G401.6 (cell line): Measurements from ENCODE around the gene MYD88.
"Not testable (repeated sequence)": the region's sequence is repeated elsewhere in the genome, so short reads cannot be mapped to it uniquely, and the experiment has no call there.

ENCODE experiments used
- FAIRE-seq: peaks from 2 replicates; lab custom pipeline; 2012; peaks lifted over from hg19 to GRCh38; lab: Jason Lieb, UNC

The MYD88 gene

DNA sequence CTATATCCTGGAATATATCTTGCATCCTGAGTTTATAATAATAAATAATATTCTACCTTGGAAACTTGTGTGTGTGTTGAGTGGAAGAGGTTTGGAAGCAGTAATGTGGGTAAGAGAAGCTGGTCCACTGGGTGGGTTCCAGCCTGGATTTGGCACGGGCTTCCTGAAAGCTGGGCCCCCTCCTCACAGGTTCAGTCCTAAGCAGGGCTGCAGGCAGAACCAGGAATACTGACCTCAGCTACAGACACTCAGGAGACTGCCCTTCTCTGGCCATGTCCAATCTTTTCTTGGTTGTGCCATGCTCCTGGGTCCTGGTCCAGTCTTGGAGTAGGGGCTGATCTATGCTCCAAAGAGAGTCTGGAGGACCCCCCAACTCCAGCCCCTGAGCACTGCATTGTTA is 4.5 kb downstream of the MYD88 start:
- FAIRE-seq: no peak

DNA sequence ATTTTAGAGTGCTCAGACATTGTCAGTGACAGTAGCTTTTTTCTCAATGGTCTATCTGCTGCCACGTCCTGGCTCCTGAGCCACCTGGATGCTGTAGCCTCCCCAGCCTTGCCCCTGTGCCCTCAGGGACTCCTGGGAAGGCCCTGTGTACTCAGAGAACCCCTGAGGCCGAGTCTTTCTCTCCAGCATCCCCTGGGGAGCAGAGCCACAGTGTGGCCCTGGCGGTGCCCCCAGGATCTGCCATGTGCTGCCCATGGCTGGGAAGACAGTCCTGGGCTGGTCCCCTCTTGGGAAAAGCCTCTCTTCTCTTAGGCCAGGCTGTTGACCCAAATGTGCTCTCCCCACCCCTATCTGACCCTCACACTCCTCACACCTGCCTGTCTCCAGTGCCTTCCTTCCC is 5.0 kb downstream of the MYD88 start:
- no peak for FAIRE-seq

DNA sequence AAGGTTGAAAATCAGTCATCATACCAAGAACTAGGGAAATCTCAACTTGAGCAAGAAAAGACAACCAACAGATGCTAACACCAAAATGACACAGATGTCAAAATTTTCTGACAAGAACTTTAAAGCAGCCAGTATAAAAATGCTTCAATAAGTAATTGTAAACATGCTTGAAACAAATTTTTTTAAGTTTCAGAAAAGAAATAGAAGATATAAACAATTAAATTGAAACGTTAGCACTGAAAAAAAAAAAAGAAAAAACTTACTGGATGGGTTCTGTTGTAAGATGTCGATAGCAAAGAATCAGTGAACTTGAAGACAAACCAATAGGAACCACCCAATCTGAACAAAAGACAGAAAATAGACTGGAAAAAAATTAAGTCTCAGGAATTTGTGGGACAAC is 8.0 kb downstream of the MYD88 start:
- FAIRE-seq: no peak

DNA sequence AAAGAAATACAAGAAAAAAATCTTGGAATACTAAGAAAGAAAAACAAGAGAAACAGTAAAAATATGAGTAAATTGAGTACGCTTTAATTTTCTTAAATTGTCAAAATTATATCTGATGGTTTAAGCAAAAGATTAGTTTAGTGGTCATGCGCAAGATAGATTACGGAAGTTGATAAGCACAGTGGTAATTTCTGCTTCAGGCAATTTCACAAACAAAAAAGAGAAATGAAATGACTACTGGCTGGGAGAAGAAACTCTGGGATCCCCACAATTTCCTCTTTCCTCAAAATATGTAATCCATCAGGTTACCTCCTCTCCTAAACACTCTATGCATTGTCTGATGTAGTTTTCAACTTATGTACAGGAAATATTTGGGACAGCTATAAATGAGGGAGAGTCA is 9.0 kb downstream of the MYD88 start:
- FAIRE-seq: no peak

DNA sequence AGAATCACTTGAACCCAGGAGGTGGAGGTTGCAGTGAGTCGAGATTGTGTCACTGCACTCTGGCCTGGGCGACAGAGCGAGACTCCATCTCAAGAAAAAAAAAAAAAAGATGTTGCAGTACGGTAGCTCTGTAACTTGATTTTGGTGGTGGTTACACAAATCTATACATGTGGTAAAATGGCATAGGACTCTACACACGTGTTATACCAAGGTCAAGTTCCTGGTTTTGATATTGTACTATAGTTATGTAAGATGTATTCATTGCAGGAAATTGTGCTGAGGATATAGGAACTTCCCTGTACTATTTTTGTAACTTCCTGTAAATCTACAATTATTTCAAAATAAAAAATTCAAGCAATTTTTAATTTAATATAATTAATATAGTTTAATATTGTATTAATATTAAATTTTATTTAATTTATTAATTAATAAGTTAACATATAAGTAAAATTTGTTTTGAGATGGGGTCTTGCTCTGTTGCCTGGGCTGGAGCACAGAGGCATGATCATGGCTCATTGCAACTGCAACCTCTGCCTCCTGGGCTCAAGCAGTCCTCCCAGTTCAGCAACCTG is 9.9 kb downstream of the MYD88 start:
- FAIRE-seq: peak; percentile 65

DNA sequence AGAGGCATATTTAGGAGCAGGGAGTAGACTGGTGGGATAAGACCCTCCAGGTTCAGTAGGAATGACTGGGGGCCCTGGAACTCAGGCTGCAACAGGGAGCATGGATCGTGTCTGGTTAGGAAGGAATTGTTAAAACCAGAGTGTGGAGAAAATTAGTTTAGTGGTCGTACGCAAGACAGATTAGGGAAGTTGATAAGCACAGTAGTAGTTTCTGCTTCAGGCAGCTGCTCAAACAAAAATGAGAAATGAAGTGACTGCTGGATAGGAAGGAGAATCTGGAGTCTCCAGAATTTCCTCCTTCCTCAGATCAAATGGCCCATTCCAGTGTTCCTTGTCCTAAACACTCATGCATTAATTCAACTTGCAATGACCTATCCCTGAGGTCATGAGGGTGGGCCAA is 11.2 kb downstream of the MYD88 start:
- no peak for FAIRE-seq

DNA sequence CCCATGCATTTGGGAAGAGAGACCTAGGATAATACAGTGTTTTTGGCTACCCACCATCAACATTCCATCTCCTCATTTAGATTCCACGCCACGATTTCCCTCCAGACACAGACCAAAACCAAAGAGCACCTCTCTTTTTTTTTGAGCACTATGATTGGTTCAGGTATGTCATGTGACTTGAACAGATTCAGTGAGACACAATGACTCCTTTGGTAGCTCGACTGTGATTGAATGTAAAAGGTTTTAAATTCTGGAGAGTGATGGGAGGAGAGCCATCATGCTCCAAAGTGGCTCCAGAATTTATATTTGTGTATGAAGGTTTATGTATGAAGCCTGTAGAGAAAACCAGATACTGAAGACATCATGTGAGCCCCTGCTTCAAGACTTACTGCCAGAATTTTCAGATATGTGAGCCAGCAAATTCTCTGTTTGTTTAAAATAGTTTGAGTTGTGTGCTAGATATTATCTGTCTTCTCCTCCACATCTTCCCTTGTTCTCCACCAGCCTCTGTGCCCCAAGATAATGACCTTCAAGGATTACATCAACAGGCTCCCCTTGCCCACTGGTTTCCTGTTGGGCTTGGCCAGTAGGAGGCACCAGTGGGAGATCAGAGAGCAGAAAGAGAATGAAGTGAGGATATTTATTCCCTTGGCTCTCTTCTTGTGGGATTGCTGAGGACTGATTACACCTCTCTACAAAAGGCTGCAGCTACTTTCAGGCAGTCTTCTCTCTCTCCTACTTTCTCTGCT is 12.5 kb downstream of the MYD88 start:
- no peak for FAIRE-seq

DNA sequence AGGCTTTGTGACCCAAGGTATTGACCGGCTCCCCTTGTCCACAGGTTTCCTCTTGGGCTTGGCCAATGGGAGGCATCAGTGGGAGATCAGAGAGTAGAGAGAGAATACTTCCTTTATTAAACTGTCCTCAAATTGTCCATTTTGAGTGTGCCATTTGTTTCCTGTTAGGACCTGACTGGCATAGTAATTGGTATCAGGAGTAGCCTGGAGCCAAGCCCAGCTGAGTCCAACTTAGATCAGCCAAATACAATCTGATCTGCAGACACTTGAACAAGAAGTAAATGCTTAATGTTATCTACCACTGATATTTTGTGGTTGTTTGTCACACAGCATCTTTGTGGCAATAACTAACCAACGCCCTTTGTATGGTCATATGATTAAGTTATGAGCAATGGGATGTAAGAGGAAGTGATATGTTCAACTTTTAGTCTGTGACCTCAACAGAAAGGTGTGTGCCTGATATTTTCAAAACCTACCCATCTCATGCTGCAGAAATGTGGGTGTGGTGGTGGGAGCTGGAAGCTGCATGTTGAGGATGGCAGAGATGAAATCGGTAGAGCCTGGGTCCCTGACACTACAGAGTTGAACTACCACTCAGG is 13.3 kb downstream of the MYD88 start:
- FAIRE-seq: no peak

DNA sequence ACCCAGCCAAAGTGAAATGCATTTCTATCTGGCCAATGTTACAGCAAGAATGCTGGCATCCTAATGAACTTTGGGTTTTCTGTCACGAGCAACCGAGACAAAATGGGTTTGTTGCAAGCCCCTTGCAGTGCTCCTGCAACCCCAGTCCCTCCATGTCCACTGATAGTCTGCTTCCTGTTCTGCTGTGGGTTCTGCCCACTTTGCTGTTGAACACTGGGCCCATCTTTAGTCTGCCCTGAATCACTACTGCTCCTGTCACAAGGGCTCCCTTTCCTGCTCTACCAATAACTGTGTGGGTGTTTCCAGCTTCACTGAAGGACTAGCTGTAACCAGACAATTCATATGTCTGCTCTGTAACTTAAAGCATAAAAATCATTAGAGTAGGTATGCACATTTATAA is 14.1 kb downstream of the MYD88 start:
- FAIRE-seq: no peak

DNA sequence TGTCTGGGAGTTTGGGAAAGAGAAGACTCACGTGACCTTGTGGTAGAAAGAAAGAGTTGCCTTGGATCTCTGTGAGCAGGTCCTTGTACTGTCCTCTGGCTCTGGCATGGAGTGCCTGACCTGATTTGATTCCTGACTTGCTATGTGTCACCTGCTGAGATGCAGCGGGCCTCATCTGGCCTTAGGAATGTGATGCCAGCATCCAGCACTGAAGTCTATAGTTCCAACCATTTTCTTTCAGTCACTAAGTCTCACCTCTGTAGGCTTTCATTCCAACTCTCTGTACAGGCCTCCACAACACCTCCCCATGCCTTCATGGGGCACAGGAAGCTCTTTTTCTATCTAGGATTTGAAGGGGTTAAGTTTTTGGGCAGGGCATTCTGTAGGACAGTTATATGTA is 14.8 kb downstream of the MYD88 start:
- no peak for FAIRE-seq

DNA sequence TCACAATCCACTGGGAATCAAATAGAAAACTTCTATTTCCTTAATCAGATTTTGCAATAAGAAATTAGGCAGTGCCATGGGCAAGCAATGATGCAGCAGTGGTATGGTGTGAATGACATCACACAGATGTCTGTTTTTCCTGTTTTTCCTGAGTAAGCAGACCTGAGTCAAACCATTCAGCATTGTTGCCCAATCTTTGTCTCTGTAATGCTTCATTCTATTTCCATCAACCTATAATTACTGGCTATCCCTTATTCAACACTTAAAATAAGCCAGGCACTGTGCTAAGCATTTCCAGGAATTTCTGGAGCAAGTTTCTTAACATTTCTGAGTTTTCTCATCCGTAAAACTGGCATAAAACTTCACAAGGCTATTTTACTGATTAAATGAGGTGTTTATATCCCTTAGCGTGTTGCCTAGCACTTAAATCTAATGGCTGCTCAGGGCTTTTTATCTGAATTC is 15.6 kb downstream of the MYD88 start:
- no peak for FAIRE-seq

DNA sequence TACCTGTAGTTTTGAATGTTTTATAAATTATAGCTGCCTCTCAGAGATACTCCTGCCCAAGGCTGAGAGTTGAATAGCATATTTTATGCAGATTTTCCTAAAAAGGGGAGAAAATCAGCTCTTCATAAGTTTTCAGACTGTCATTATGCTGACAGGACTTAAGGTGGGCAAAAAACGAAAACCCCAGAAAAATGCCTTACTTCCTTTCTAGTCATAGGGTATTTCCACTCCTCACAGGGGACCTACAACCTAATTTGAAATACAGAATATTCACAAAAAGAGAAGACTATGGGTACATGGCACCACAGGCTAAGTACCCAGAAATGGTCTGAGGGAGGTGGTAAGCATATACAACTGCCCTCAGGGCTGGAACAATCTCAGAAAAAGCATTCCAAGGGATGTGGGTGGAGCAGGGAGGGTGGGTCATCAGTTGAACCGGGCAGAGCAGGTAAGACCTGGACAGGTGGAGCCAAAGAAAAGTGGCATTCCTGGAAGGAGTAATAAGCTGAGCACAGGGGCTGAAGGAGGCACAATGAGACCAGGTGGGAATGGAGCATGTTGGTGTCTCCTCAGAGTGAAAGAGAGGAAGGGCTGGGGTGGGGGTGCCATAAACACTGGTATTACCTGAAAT is 16.3 kb downstream of the MYD88 start:
- no peak for FAIRE-seq

DNA sequence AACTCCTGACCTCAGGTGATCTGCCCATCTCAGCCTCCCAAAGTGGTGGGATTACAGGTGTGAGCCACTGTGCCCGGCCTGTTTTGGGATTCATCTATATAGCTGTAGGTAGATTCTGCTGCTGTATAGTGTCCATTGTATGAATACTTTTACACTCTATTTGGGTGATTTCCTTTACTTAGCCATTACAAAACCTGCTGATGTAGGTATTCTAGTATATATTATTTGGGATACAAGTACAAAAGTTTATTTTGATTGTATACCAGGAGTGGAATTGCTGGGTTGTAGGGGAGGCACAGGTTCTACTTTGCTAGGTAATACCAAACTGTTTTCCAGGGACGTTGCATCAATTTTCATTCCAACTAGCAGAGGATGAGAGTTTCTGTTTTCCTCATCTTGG is 17.4 kb downstream of the MYD88 start:
- no peak for FAIRE-seq

DNA sequence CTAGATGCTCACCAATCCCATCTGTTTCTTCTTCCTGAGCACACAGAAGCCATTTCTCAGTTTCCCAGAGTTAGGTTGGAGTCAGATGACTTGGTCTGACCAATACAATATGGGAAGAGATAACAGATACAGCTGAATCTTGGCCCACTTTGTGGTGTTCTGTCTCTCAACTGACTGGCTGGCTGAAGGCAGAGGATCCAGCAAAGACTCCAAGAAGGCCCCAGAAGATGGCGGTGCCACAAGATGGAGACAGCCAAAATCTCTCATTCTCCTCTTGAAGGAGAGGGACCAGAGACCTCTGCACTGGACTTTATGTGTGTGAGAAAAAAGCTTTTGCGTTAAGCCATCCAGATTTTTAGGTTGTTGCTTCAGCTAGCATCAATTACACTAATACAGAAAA is 18.7 kb downstream of the MYD88 start:
- no peak for FAIRE-seq

DNA sequence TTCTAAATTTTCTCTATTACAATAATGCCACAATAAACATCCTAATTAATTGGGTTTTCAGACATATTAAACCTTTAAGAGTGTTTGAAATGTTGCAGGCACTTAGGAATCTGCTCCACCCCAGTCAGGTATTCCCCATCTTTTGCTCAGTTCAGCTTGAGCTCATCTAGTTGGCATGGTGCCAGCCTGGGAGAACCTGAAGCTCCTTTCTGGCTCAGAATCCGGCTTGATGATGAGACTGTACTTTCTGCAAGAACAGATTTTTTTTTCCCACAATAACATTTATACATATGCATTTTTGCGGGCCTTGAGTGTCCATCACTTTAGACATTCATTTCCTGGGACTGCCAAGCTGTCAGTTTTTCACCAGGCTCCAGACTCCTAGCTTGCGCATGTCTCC is 19.1 kb downstream of the MYD88 start:
- FAIRE-seq: no peak

DNA sequence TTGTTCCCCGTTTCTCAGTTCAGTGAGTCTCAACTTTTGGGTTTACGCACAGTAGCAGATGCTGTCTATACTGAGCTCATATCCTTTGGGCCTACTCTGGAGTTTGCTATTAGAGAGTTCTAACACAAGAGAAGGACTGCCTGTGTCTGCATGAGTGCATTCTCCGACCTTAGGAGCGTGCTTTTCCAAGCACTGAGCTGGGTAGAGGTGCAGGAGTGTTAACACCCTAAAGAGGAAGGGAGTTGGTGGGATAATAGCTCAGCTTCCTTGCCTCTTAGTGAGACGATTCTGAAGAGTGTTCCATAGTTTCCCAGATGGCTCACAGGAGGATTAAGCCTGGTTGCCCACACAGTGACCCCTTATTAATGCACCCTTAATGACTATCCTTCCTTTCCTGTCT is 20.0 kb downstream of the MYD88 start:
- no peak for FAIRE-seq

DNA sequence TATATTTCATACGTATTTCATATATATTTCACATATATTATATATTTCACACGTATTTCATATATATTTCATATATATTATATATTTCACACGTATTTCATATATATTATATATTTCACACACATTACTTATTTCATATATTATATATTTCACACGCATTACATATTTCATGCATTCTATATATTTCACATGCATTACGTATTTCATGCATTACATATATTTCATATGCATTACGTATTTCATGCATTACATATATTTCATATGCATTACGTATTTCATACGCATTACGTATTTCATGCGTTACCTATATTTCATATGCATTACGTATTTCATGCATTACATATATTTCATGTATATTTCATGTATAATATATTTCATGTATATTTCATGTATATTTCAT is 22.2 kb downstream of the MYD88 start:
- FAIRE-seq: not testable (repeated sequence)

DNA sequence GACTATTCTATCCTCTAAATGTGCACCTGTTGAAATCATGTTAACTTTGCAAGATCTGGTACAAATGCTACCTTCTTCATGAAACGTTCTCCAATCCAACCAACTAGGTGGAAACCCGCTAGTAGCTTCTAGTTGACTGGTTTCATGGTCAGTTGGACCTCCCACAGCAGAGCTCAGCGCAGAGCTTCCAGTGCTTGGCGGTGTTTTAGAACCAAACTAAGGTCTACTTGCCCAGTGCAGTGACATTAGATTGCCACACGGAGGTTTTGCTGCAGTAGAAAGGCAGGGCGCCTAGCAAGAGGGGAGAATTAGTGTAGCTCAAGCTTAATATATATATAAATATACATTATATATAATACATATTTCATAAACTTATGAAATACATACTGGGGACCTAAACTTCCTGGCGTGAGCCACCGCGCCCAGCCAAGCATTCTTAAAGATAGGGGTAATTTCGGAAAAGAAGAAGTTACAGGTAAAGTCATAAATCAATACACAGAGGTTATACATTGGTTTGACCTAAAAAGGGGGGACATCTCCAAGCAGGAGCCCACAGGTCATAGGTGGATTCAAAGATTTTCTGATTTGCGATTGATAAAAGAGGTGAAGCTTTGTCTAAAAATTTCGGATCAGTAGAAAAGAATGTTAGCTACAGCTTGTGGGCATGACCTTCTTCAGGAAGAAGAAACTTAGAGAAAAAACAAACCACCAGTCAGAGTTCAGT is 24.8 kb downstream of the MYD88 start:
- no peak for FAIRE-seq

DNA sequence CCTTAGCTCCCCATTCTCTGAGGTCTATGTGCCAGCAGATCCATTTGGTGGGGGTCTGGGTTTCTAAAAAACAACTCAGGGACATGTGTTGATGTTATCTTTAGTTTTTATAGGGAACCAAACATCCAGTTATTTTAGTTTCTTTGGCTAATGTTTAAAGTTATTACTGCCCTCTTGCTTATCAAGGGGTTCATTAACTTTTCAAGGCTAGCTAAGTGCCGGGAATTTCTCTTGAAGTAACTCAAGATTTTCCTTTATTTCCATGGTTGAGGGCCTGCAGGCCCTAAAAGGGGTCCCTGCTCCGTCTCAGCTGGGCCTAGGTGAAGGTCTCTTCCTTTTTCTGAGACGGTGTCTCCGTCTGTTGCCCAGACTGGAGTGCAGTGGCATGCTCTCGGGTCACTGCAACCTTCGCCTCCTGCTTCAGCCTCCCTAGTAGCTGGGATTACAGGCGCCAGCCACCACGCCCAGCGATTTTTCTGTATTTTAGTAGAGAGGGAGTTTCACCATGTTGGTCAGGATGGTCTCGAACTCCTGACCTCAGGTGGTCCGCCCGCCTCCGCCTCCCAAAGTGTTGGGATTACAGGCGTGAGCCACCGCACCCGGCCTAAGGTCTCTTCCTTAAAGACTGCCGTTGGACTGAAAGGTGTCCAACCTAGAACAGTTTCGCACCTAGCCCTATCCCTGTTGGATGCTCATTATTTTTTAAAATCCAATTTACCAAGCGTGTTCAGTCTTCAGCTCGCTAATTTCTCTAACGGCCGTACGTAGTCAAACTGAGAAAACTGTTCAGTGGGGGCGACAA is 25.6 kb downstream of the MYD88 start:
- no peak for FAIRE-seq

DNA sequence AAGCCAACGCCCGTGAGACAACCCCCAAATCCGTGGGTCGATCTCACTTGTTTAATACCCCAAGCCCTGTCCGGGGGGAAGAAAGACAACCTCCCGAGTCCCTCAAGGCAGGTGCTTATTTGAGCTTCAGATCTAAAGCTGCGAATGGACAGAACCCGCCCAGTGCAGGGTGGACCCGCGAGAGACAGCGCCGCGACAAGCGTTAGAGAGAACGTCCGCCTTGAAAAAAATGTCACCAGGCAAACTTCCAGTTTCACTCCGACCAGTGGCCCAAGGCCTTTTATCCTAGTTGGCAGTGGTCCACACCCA is 26.1 kb downstream of the MYD88 start:
- FAIRE-seq: no peak

DNA sequence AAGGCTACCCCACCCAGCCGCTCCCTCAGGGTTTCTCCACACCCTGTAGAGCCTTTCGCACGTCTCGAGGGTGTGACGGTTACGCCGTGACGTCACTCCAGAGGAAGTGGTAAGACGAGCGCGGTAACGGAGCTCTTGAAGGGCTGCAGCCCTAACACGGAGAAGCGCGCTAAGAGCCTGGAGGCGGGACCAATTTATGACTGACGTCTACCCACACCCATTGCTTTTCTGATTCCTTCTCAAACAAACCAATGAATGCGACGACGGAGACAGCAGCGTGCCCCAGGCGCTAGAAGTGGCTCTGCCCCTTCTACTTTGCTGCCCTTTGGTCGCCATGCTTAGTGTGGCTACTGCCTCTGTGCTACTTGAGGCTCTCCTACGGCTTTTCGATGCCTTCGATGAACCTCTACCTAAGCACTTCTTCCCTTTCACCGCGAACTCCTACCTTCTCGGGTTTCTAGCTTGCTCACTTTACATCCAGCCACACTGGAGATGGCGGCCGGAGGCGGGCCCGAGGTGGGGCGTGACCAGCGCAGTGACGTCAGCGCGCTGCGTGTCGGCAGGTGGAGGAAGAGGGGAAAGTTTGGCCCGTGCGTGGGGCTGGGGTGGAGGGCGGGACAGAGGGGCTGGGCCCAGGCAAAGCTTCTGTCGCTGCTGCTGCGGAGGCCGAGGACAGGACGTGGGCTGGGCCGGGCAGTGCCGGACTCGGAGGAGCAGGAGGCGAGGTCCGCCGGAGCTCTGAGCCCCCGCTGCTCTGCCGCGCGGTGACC is 26.7 kb downstream of the MYD88 start, which contains the start of gene OXSR1:
Gene OXSR1 (plus strand): TSS at position 586 of the 770 bp plus-strand sequence. CDS start 340 bp downstream, outside the sequence.
- peak; percentile 98 for FAIRE-seq
